GM18508 (cell line): ENCODE measurements around the gene SUV39H2.
"Not testable (repeated sequence)": the region's sequence is repeated elsewhere in the genome, so short reads cannot be mapped to it uniquely, and the experiment has no call there.

Source experiments
- ATAC-seq: cut with Tn5 transposase; IDR thresholded peaks from one replicate; pipeline ENCODE4 v1.9.1; 2021; ENCODE audit warnings: moderate number of reproducible peaks; ENCODE audit not compliant: insufficient read depth, unreplicated experiment

The SUV39H2 gene

GRCh38 chr10:14926061-14926470 lies 47.4 kb downstream of the SUV39H2 start:
- no peak for ATAC-seq

GRCh38 chr10:14926722-14927416 lies 48.2 kb downstream of the SUV39H2 start:
- peak; percentile 86 for ATAC-seq

GRCh38 chr10:14930610-14931009 lies 51.9 kb downstream of the SUV39H2 start:
- no peak for ATAC-seq

- no peak for ATAC-seq
These were observed 57.9 kb downstream of the SUV39H2 start for GRCh38 chr10:14936584-14936983.

- not testable (repeated sequence) for ATAC-seq
These were observed 60.3 kb downstream of the SUV39H2 start for GRCh38 chr10:14938971-14939370.

- ATAC-seq: not testable (repeated sequence)
These were observed 63.7 kb downstream of the SUV39H2 start for GRCh38 chr10:14942147-14942949.

GRCh38 chr10:14942950-14943338 lies 64.3 kb downstream of the SUV39H2 start:
- ATAC-seq: not testable (repeated sequence)

- ATAC-seq: no peak
These were observed 66.4 kb downstream of the SUV39H2 start for GRCh38 chr10:14945108-14945507.

GRCh38 chr10:14947268-14947667 lies 68.6 kb downstream of the SUV39H2 start:
- no peak for ATAC-seq

GRCh38 chr10:14949291-14949690 lies 70.6 kb downstream of the SUV39H2 start:
- no peak for ATAC-seq

GRCh38 chr10:14952851-14953423 lies 74.3 kb downstream of the SUV39H2 start:
- no peak for ATAC-seq

- peak; percentile 31 for ATAC-seq
These were observed 74.8 kb downstream of the SUV39H2 start for GRCh38 chr10:14953424-14954000.
